K562 (cell line): ENCODE data around the gene F12. TPM values are rescaled to one million over a fixed set of nuclear protein-coding genes. Genes with fewer than 3 reads are reported as not detected.

ENCODE experiments used
- ARID2 ChIP-seq: fragments of 450-650 bp; IDR thresholded peaks from 2 replicates; pipeline ENCODE4 v1.6.1; 2017; ENCODE audit warnings: antibody characterized with exemption, mild to moderate bottlenecking
- ATF3 ChIP-seq, 2 experiments: fragments of 450-650 bp in 1 of 2; sonication (generic) in 1 of 2; formaldehyde crosslinking in 1 of 2; IDR thresholded peaks in 1 of 2; conservative IDR thresholded peaks in 1 of 2; 2 replicates each; pipeline versions ENCODE4 v1.6.1 to v1.8.1; 2016 to 2023; ENCODE audit warnings: mild to moderate bottlenecking in 2 of 2, moderate library complexity in 2 of 2, inconsistent platforms in 1 of 2, missing genetic modification reagents in 1 of 2
- ATF7 ChIP-seq: fragments of 450-650 bp; IDR thresholded peaks from 2 replicates; pipeline ENCODE4 v1.7.1; 2014; ENCODE audit warnings: mild to moderate bottlenecking, moderate library complexity
- CGGBP1 ChIP-seq: fragments of 250-450 bp; sonication (Bioruptor Pico); IDR thresholded peaks from 2 replicates; pipeline ENCODE4 v1.9.0; 2021; ENCODE audit warnings: mild to moderate bottlenecking
- DMBX1 ChIP-seq: fragments of 250-450 bp; sonication (Bioruptor Pico); IDR thresholded peaks from 2 replicates; pipeline ENCODE4 v1.8.0; 2022; ENCODE audit warnings: inconsistent platforms, mild to moderate bottlenecking, moderate library complexity, borderline replicate concordance
- ETS2 ChIP-seq: IDR thresholded peaks from 2 replicates; pipeline ENCODE4 v1.6.1; 2016; ENCODE audit warnings: borderline replicate concordance, missing genetic modification characterization, mild to moderate bottlenecking, moderate library complexity, missing compliant biosample characterization; ENCODE audit not compliant: poor library complexity, severe bottlenecking
- GABPB2 ChIP-seq: fragments of 250-450 bp; sonication (Bioruptor Pico); conservative IDR thresholded peaks from 2 replicates; pipeline ENCODE4 v1.5.1; 2021; ENCODE audit warnings: mild to moderate bottlenecking
- HCFC1 ChIP-seq: IDR thresholded peaks from 2 replicates; pipeline ENCODE4 v1.6.1; 2012; ENCODE audit warnings: low read depth, low read length, improper control_type of control experiment
- IFI16 ChIP-seq: fragments of 250-450 bp; sonication (Bioruptor Pico); IDR thresholded peaks from 2 replicates; pipeline ENCODE4 v2.1.2; 2022; ENCODE audit warnings: mild to moderate bottlenecking, inconsistent platforms
- MAFK ChIP-seq: IDR thresholded peaks from 2 replicates; pipeline ENCODE4 v1.6.1; 2011; ENCODE audit warnings: low read length, improper control_type of control experiment
- NCOA1 ChIP-seq: fragments of 450-650 bp; IDR thresholded peaks from 2 replicates; pipeline ENCODE4 v1.6.1; 2016; ENCODE audit warnings: low read depth
- PBX2 ChIP-seq, 2 experiments: IDR thresholded peaks in 1 of 2; conservative IDR thresholded peaks in 1 of 2; 2 replicates each; pipeline ENCODE4 v1.6.1; 2016; ENCODE audit warnings: low read depth in 2 of 2, mild to moderate bottlenecking in 1 of 2, missing compliant biosample characterization in 1 of 2, missing genetic modification characterization in 1 of 2, moderate library complexity in 1 of 2
- PHF21A ChIP-seq: fragments of 450-650 bp; IDR thresholded peaks from 2 replicates; pipeline ENCODE4 v1.6.1; 2017; ENCODE audit warnings: low read depth, borderline replicate concordance
- SAFB2 ChIP-seq: fragments of 200-400 bp; formaldehyde crosslinking; IDR thresholded peaks from 2 replicates; pipeline ENCODE4 v1.6.1; 2018; ENCODE audit warnings: borderline replicate concordance, low read length, low read depth, moderate library complexity; ENCODE audit not compliant: severe bottlenecking
- STAT5A ChIP-seq: IDR thresholded peaks from 2 replicates; pipeline ENCODE4 v1.6.1; 2012; ENCODE audit warnings: low read length, inconsistent platforms, borderline replicate concordance
- TBP ChIP-seq: optimal IDR thresholded peaks from 2 replicates; pipeline ENCODE3; 2011; ENCODE audit warnings: low read depth, low read length, improper control_type of control experiment
- U2AF1 ChIP-seq: fragments of 200-400 bp; formaldehyde crosslinking; optimal IDR thresholded peaks from 2 replicates; pipeline ENCODE3; 2017; ENCODE audit warnings: mild to moderate bottlenecking, low read depth, low read length, moderate library complexity
- XRCC5 ChIP-seq: fragments of 200-400 bp; formaldehyde crosslinking; IDR thresholded peaks from 2 replicates; pipeline ENCODE4 v1.6.1; 2017; ENCODE audit warnings: low read depth, mild to moderate bottlenecking, low read length
- ZBTB2 ChIP-seq: fragments of 450-650 bp; IDR thresholded peaks from 2 replicates; pipeline ENCODE4 v1.6.1; 2016; ENCODE audit warnings: antibody characterized with exemption
- ZNF277 ChIP-seq: fragments of 250-450 bp; sonication (Bioruptor Pico); IDR thresholded peaks from 2 replicates; pipeline ENCODE4 v1.8.0; 2022; ENCODE audit warnings: inconsistent platforms, mild to moderate bottlenecking, moderate library complexity, borderline replicate concordance
- ZNF79 ChIP-seq: fragments of 250-450 bp; sonication (Bioruptor Pico); IDR thresholded peaks from 2 replicates; pipeline ENCODE4 v1.4.0; 2020; ENCODE audit warnings: low read depth, mild to moderate bottlenecking, moderate library complexity
- polyA plus RNA-seq, 8 experiments: library from polyadenylated mRNA; depleted of rRNA in 4 of 8; stranded (reverse) in 5 of 8; unstranded in 3 of 8; fragments of >200 nt; fragmentation: Nextera tagmentation in 2 of 8; fragmentation: Illumina TruSeq in 1 of 8; extraction: Ambion mirVana in 2 of 8; extraction: Trizol in 1 of 8; gene quantifications; 2 replicates each; pipeline versions ENCODE4 v1.2.1 to v1.2.3, GENCODE V29; 2011 to 2014; ENCODE audit warnings: inconsistent platforms in 1 of 8, missing spikeins in 1 of 8
- total RNA-seq, 7 experiments: library from RNA; depleted of rRNA in 6 of 7; stranded (reverse); fragments of >200 nt in 6 of 7; fragmentation: Illumina TruSeq in 2 of 7; extraction: Trizol in 2 of 7; gene quantifications; 2 replicates each; pipeline versions ENCODE4 v1.2.1 to v1.2.3, GENCODE V29; 2011 to 2021; ENCODE audit warnings: low replicate concordance in 1 of 7

F12 gene
- total and polyA plus RNA-seq, 9 of the 15 experiments (the other 6 are each of a cell fraction or from before 2014, with no cell fraction given), result 0.59 to 18.3 (median 3.6) TPM

- TF ChIP-seq ZBTB2 (no peak), ZNF79 (CRISPR knock-in tag) (no peak), XRCC5 (0 out of 2 replicates have a peak, but pooled peaks have one; percentile 54), PBX2 (CRISPR knock-in tag; IDR thresholded peaks at IDR 0.05; ENCODE audit: low read depth) (no peak), PBX2 (tag; conservative IDR thresholded peaks at IDR 0.05; ENCODE audit: low read depth) (no peak), HCFC1 (peak; percentile 48), CGGBP1 (CRISPR knock-in tag) (no peak), ATF7 (no peak), U2AF1 (no peak), IFI16 (CRISPR knock-in tag) (no peak), GABPB2 (CRISPR knock-in tag) (no peak), ETS2 (no peak), NCOA1 (no peak), TBP (no peak), PHF21A (no peak), ZNF277 (CRISPR knock-in tag) (no peak), DMBX1 (CRISPR knock-in tag) (no peak), STAT5A (no peak), SAFB2 (no peak), MAFK (no peak), ARID2 (no peak), ATF3 (IDR thresholded peaks at IDR 0.05) (no peak), ATF3 (CRISPR knock-in tag; conservative IDR thresholded peaks at IDR 0.05) (no peak)
Observed at GRCh38 chr5:177370488-177371119, 38.8 kb downstream of the F12 start (continued).
